Endothelial cell of umbilical vein (primary cell): Measurements from ENCODE around the gene ARHGAP45. TPM values are rescaled to one million over a fixed set of nuclear protein-coding genes. Genes with fewer than 3 reads are reported as not detected.

ENCODE experiments used
- BruUV-seq: library from RNA; stranded (reverse); fragments of 400-500 nt; replicated peaks from 2 replicates; lab custom pipeline; 2021; lab: Mats Ljungman, UMichigan
- CTCF ChIA-PET: fragments of 300-600, 350-600 bp; sonication (Branson Sonifier 250); formaldehyde crosslinking; loops from one replicate; lab custom pipeline; 2021; ENCODE audit warnings: antibody characterized with exemption, inconsistent platforms; lab: Charles Lee
- POLR2A ChIA-PET: fragments of 300-600, 350-600 bp; sonication (Branson Sonifier 250); formaldehyde crosslinking; loops from one replicate; lab custom pipeline; 2021; ENCODE audit warnings: antibody characterized with exemption, inconsistent platforms; lab: Charles Lee
- DNase-seq: peaks from one replicate; pipeline ENCODE4 v3.0.0-alpha.2; 2011; ENCODE audit warnings: low read depth, low spot score
- FAIRE-seq: peaks from 2 replicates; lab custom pipeline; 2011; peaks lifted over from hg19 to GRCh38; lab: Jason Lieb, UNC
- H2AFZ ChIP-seq: 2 replicates; pipeline ENCODE4 v1.6.0; 2012; ENCODE audit warnings: low read depth, low read length, control low read depth, inconsistent platforms
- H3K27ac ChIP-seq: 2 replicates; pipeline ENCODE4 v1.5.1; 2011; ENCODE audit warnings: low read depth, mild to moderate bottlenecking, control low read depth, low read length, moderate library complexity; ENCODE audit not compliant: insufficient read depth
- H3K27me3 ChIP-seq, 2 experiments: 2 replicates each; pipeline versions ENCODE4 v1.6.0 to v1.6.1; 2011; ENCODE audit warnings: low read length in 2 of 2, mixed read lengths in 1 of 2; ENCODE audit not compliant: control insufficient read depth in 2 of 2, insufficient read depth in 2 of 2
- H3K36me3 ChIP-seq, 2 experiments: 2 replicates in 1 of 2; 3 replicates in 1 of 2; pipeline ENCODE4 v1.5.1; 2011; ENCODE audit warnings: low read length in 2 of 2, mild to moderate bottlenecking in 1 of 2, moderate library complexity in 1 of 2; ENCODE audit not compliant: control insufficient read depth in 2 of 2, insufficient read depth in 2 of 2; ENCODE audit errors: extremely low read depth in 1 of 2
- H3K4me1 ChIP-seq: 3 replicates; pipeline ENCODE4 v1.5.1; 2011; ENCODE audit warnings: mild to moderate bottlenecking, low read length; ENCODE audit not compliant: control insufficient read depth, insufficient read depth; ENCODE audit errors: extremely low read depth
- H3K4me2 ChIP-seq: 2 replicates; pipeline ENCODE4 v1.6.1; 2011; ENCODE audit warnings: low read length, control low read depth, mixed read lengths; ENCODE audit not compliant: insufficient read depth
- H3K4me3 ChIP-seq, 3 experiments: fragments of 200-600 bp in 1 of 3; sonication (generic), shearing (Covaris generic) in 1 of 3; replicated peaks in 1 of 3; 2 replicates each; pipeline ENCODE4 v1.5.1; 2011 to 2016; ENCODE audit warnings: control low read depth in 3 of 3, low read length in 3 of 3, mild to moderate bottlenecking in 2 of 3, inconsistent platforms in 1 of 3, low read depth in 1 of 3, moderate library complexity in 1 of 3; ENCODE audit not compliant: insufficient read depth in 1 of 3
- H3K79me2 ChIP-seq: 2 replicates; pipeline ENCODE4 v1.6.0; 2012; ENCODE audit warnings: low read length, inconsistent platforms; ENCODE audit not compliant: control insufficient read depth, insufficient read depth
- H3K9ac ChIP-seq: replicated peaks from 2 replicates; pipeline ENCODE3; 2011; ENCODE audit warnings: low read length, control low read depth; ENCODE audit not compliant: insufficient read depth; ENCODE audit errors: extremely low read depth
- H3K9me1 ChIP-seq: replicated peaks from 3 replicates; pipeline ENCODE4 v1.6.0; 2011; ENCODE audit warnings: mild to moderate bottlenecking, low read length; ENCODE audit not compliant: control insufficient read depth, insufficient read depth; ENCODE audit errors: extremely low read depth
- H3K9me3 ChIP-seq: replicated peaks from 2 replicates; pipeline ENCODE4 v1.5.1; 2012; ENCODE audit warnings: low read length, inconsistent platforms; ENCODE audit not compliant: control insufficient read depth, insufficient read depth
- H4K20me1 ChIP-seq: replicated peaks from 2 replicates; pipeline ENCODE3; 2011; ENCODE audit warnings: mild to moderate bottlenecking, low read length; ENCODE audit not compliant: control insufficient read depth, insufficient read depth; ENCODE audit errors: extremely low read depth
- CTCF ChIP-seq, 2 donors: IDR thresholded peaks; 1 replicate in 1 of 2; 2 replicates in 1 of 2; pipeline ENCODE4 v1.5.1; 2011; ENCODE audit warnings: low read length in 2 of 2, mild to moderate bottlenecking in 2 of 2, moderate library complexity in 2 of 2, control low read depth in 1 of 2, inconsistent platforms in 1 of 2, low read depth in 1 of 2; ENCODE audit not compliant: insufficient read depth in 1 of 2; ENCODE audit errors: extremely low read depth in 1 of 2
- EZH2 ChIP-seq: IDR thresholded peaks from 2 replicates; pipeline ENCODE4 v1.6.1; 2012; ENCODE audit warnings: borderline replicate concordance, low read depth, mild to moderate bottlenecking, moderate library complexity, low read length, inconsistent platforms; ENCODE audit not compliant: severe bottlenecking
- FOS ChIP-seq: IDR thresholded peaks from 2 replicates; pipeline ENCODE4 v1.6.1; 2011; ENCODE audit warnings: mild to moderate bottlenecking, low read length, moderate library complexity, borderline replicate concordance; ENCODE audit not compliant: insufficient read depth
- GATA2 ChIP-seq: IDR thresholded peaks from 2 replicates; pipeline ENCODE4 v1.7.0; 2011; ENCODE audit warnings: low read depth, mild to moderate bottlenecking, moderate library complexity, mixed read lengths, low read length; ENCODE audit not compliant: insufficient read length, insufficient read depth
- JUN ChIP-seq: IDR thresholded peaks from 2 replicates; pipeline ENCODE4 v1.6.1; 2011; ENCODE audit warnings: borderline replicate concordance, low read depth; ENCODE audit not compliant: insufficient read length, insufficient read depth
- MYC ChIP-seq: IDR thresholded peaks from one replicate; pipeline ENCODE4 v1.6.1; 2011; ENCODE audit warnings: mild to moderate bottlenecking, low read depth, low read length
- POLR2A ChIP-seq: IDR thresholded peaks from 2 replicates; pipeline ENCODE4 v1.6.1; 2012; ENCODE audit warnings: low read depth, mild to moderate bottlenecking, control low read depth, low read length
- POLR2AphosphoS5 ChIP-seq: IDR thresholded peaks from 2 replicates; pipeline ENCODE4 v1.6.1; 2012; ENCODE audit warnings: low read depth, mild to moderate bottlenecking, control low read depth, low read length, moderate library complexity; ENCODE audit not compliant: insufficient read depth
- dilution Hi-C: fragments of 300-500 bp; cut with MboI; formaldehyde crosslinking; loops from one replicate; pipeline ENCODE4 v1.15.0; 2019; ENCODE audit warnings: low sequenced_read_pairs; ENCODE audit not compliant: extremely low pct_ligation_motif_present
- intact Hi-C: fragments of 100-400 bp; cut with micrococcal nuclease; formaldehyde crosslinking; loops from one replicate; pipeline ENCODE4 v1.10.0; 2022
- polyA plus RNA-seq, 4 experiments: library from polyadenylated mRNA; depleted of rRNA in 3 of 4; stranded (reverse) in 3 of 4; unstranded in 1 of 4; fragments of >200 nt; gene quantifications; 2 replicates each; pipeline versions ENCODE4 v1.2.1 to v1.2.3, GENCODE V29; 2011 to 2012; ENCODE audit warnings: missing spikeins in 1 of 4
- total RNA-seq: library from RNA; stranded (reverse); gene quantifications from 2 replicates; pipeline ENCODE4 v1.2.3, GENCODE V29; 2021
- TF ChIP-seq, protein P1 (sequence below): IDR thresholded peaks from 2 replicates; pipeline ENCODE4 v1.6.1; 2011; ENCODE audit not compliant: insufficient read depth, insufficient read length

The ARHGAP45 gene
- total and polyA plus RNA-seq, 2 donors (not counting 3 experiments of a cell fraction or from before 2014, with no cell fraction given), result 7.5 to 10.4 TPM

GRCh38 chr19:1121395-1121794, 54.4 kb downstream of the ARHGAP45 start:
- dilution Hi-C loops, result no loop called here
- POLR2A ChIA-PET, result no interaction called here

More at GRCh38 chr19:1121395-1121794, 54.4 kb downstream of the ARHGAP45 start:
- Histone ChIP-seq H3K9me1 (no peaks in the 10 kb centered on the region), H3K36me3 (peaks cover 23 to 65% of the 10 kb centered on the region in 2 experiments), H3K9ac (no peak overlapping the region), H3K4me3 (no peak overlapping the region), H3K27ac (no peak overlapping the region), H3K27me3 (no peaks in the 10 kb centered on the region), H3K79me2 (peaks cover 16% of the 10 kb centered on the region), H3K9me3 (no peaks in the 10 kb centered on the region), H3K4me1 (peaks cover 9% of the 10 kb centered on the region), H4K20me1 (no peaks in the 10 kb centered on the region), H2AFZ (no peak overlapping the region), H3K4me2 (no peak overlapping the region)
- TF ChIP-seq CTCF (IDR thresholded peaks at IDR 0.05; ENCODE audit: extremely low read depth in 1 of 2, insufficient read depth in 1 of 2, low read depth in 1 of 2, low read length in 2 of 2), result no peak
- TF ChIP-seq POLR2AphosphoS5, result no peak
- TF ChIP-seq EZH2, result no peak
- no peak for TF ChIP-seq MYC
- TF ChIP-seq FOS, result no peak
- TF ChIP-seq JUN, result no peak
- TF ChIP-seq, protein P1, sequence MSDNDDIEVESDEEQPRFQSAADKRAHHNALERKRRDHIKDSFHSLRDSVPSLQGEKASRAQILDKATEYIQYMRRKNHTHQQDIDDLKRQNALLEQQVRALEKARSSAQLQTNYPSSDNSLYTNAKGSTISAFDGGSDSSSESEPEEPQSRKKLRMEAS, result no peak
- TF ChIP-seq POLR2A, result no peak
- TF ChIP-seq GATA2, result no peak
- no TSS peak for BruUV-seq
- DNase-seq (no peak), FAIRE-seq (no peak)
- intact Hi-C loops, result no loop called here
- CTCF ChIA-PET, result no interaction called here
